BLaER1 treated with 17β-estradiol and CSF1 and Interleukin-3, amounts not matched to agents 10 nM and 100 nM (cell line): ENCODE measurements around the gene BAAT.

Experiments
- H3K27ac ChIP-seq, 11 experiments: shearing (Covaris generic); formaldehyde crosslinking; 2 replicates each; pipeline ENCODE4 v1.8.1; 2022
- H3K27me3 ChIP-seq, 11 experiments: shearing (Covaris generic); formaldehyde crosslinking; 2 replicates each; pipeline ENCODE4 v1.8.1; 2022
- H3K36me3 ChIP-seq, 11 experiments: shearing (Covaris generic); formaldehyde crosslinking; 2 replicates each; pipeline ENCODE4 v1.8.1; 2022
- H3K4me1 ChIP-seq, 10 experiments: shearing (Covaris generic); formaldehyde crosslinking; 2 replicates each; pipeline ENCODE4 v1.8.1; 2022
- H3K4me2 ChIP-seq, 11 experiments: shearing (Covaris generic); formaldehyde crosslinking; 2 replicates each; pipeline ENCODE4 v1.8.1; 2022
- H3K4me3 ChIP-seq, 10 experiments: shearing (Covaris generic); formaldehyde crosslinking; 2 replicates each; pipeline ENCODE4 v1.8.1; 2022
- H3K9ac ChIP-seq, 11 experiments: shearing (Covaris generic); formaldehyde crosslinking; 2 replicates each; pipeline ENCODE4 v1.8.1; 2022
- H3K9me3 ChIP-seq, 11 experiments: shearing (Covaris generic); formaldehyde crosslinking; replicated peaks in 1 of 11; 2 replicates each; pipeline ENCODE4 v1.8.1; 2022
- H4K20me1 ChIP-seq, 11 experiments: shearing (Covaris generic); formaldehyde crosslinking; 2 replicates each; pipeline ENCODE4 v1.8.1; 2022
- Cebpa-rat ChIP-seq, 11 experiments: shearing (Covaris generic); IDR thresholded peaks; 2 replicates each; pipeline ENCODE4 v1.8.1; 2022

The BAAT gene

DNA sequence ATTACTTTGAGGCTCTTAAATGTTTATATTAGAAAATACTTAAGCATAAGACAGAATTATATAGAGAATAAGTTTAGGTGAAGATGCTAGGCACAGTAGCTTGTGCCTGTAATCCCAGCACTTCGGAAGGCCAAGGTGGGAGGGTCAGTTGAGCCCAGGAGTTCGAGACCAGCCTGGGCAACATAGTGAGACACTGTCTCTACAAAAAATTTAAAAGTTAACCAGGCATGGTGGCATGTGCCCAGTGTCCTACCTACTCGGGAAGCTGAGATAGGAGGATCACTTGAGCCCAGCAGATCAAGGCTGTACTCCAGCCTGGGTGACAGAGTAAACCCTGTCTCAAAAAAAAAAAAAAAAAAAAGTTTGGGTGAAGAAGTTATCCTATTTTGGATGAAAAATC lies 61.7 kb downstream of the BAAT start:
- no peaks in the 10 kb centered on the region for H3K36me3 ChIP-seq
- no peak overlapping the region for H3K27ac ChIP-seq
- no peaks in the 10 kb centered on the region for H3K27me3 ChIP-seq
- no peak overlapping the region for H3K4me3 ChIP-seq
- H3K4me2 ChIP-seq = no peak overlapping the region
- H3K9ac ChIP-seq = no peak overlapping the region
- H3K9me3 ChIP-seq = peaks cover 7 to 21% (median 13%) of the 10 kb centered on the region in 11 experiments; a peak in 20 of 22 replicates
- no peak for TF ChIP-seq Cebpa-rat (IDR thresholded peaks at IDR 0.05)
- no peaks in the 10 kb centered on the region for H3K4me1 ChIP-seq
- H4K20me1 ChIP-seq = no peaks in the 10 kb centered on the region

DNA sequence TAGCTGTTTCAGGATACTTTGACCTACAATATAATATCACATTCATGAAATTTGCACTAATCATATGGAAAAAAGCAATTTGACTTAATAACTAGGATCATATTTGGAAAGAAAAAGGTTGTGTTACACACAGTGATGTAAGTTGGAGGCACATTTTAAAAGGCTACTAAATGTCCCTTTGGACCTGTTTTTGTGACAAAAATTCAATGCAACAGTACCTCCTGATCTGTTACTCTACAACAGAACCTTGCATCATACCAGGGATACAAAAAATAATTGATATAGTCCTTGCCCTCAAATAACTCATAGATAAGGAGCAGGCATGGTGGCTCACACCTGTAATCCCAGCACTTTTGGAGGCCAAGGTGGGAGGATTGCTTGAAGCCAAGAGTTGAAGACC lies 67.1 kb downstream of the BAAT start:
- Histone ChIP-seq H3K4me3 (no peak overlapping the region), H4K20me1 (no peaks in the 10 kb centered on the region; a peak in 1 of 22 replicates), H3K36me3 (no peaks in the 10 kb centered on the region), H3K27me3 (0 out of 22 replicates have a peak, but pooled peaks cover 0 to 3% (median 0%) of the 10 kb centered on the region in 11 experiments), H3K9me3 (no peaks in the 10 kb centered on the region), H3K27ac (no peak overlapping the region), H3K4me1 (peaks cover 0 to 11% (median 9%) of the 10 kb centered on the region in 10 experiments; a peak in 16 of 20 replicates), H3K9ac (no peak overlapping the region), H3K4me2 (no peak overlapping the region)
- TF ChIP-seq Cebpa-rat (IDR thresholded peaks at IDR 0.05) = no peak

DNA sequence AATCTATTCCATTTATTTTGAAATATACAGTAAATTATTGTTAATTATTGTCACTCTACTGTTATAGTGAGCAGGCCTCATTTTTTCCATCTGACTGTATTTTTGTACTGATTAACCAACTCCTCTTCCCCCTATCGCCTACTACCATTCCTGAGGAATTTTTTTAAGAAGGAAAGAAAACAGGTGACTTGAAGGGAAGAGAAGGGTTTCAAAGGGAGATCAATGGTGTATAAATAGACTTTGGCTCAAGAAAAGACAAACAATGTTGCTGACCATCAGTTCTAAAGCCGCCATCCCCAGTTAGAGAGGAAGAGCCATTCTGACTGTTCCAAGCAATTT lies 69.7 kb downstream of the BAAT start:
- Histone ChIP-seq H3K36me3 (no peaks in the 10 kb centered on the region), H3K9me3 (no peaks in the 10 kb centered on the region), H3K9ac (no peak overlapping the region), H3K4me1 (peaks cover 0 to 11% (median 9%) of the 10 kb centered on the region in 10 experiments; a peak in 16 of 20 replicates), H3K27me3 (0 out of 22 replicates have a peak, but pooled peaks cover 0 to 3% (median 0%) of the 10 kb centered on the region in 11 experiments), H4K20me1 (no peaks in the 10 kb centered on the region; a peak in 1 of 22 replicates), H3K27ac (no peak overlapping the region), H3K4me2 (peak overlapping the region in 7 of 11 experiments; percentile 2 to 56 (median 37); a peak in 8 of 22 replicates), H3K4me3 (no peak overlapping the region)
- TF ChIP-seq Cebpa-rat (IDR thresholded peaks at IDR 0.05) = no peak

DNA sequence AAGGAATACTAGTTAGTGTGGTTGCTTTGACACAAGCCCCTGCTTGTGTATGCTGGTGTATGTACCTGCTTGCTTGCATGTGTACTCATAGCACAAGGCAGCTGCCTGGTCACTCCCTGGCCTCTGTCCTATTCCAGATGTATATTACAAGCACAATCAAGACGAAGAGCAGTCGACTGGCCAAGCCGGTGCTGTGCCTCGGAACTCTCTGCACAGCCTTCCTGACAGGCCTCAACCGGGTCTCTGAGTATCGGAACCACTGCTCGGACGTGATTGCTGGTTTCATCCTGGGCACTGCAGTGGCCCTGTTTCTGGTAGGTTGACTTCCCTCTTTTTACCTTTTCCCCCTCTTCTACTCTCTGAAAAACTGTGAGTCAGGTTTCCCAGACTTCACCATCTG lies 72.1 kb downstream of the BAAT start:
- TF ChIP-seq Cebpa-rat (IDR thresholded peaks at IDR 0.05) = no peak
- no peak overlapping the region for H3K4me3 ChIP-seq
- no peak overlapping the region for H3K27ac ChIP-seq
- H3K9me3 ChIP-seq = no peaks in the 10 kb centered on the region
- H3K27me3 ChIP-seq = 0 out of 22 replicates have a peak, but pooled peaks cover 0 to 3% (median 0%) of the 10 kb centered on the region in 11 experiments
- no peaks in the 10 kb centered on the region for H3K36me3 ChIP-seq
- peaks cover 0 to 11% (median 9%) of the 10 kb centered on the region in 10 experiments; a peak in 16 of 20 replicates for H3K4me1 ChIP-seq
- H3K4me2 ChIP-seq = no peak overlapping the region
- H3K9ac ChIP-seq = no peak overlapping the region
- no peaks in the 10 kb centered on the region; a peak in 1 of 22 replicates for H4K20me1 ChIP-seq

DNA sequence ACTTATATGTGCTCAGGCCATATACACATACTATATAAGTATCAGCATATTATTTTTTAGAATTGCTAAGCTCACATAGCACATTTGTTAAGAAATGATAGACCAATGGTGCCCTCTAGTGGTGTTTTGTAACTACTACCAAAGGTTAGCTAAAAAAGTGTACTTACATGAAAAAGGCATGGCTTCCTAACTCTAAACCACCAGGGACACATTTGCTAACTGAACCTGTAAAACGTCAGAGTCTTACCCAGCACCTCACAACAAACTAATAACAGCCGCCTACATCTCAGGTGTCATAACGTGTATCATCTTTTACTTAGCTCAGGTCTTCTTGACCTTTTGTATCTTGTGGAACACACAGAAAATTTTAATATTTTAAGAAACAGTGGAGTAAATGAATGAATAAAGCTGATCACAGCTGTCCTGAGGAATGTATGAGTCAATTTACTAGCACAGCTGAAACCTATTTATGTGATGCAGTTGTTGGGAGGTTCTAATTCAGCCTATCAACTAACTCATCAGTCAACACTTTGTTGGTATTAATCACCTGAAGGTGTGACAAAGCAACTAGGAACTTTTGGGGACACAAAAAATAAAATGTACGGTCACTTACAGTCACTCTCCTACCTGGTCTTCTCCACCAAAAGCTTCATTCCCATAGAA lies 72.9 kb downstream of the BAAT start:
- 0 out of 22 replicates have a peak, but pooled peaks cover 0 to 3% (median 0%) of the 10 kb centered on the region in 11 experiments for H3K27me3 ChIP-seq
- H3K4me3 ChIP-seq = no peak overlapping the region
- H3K9ac ChIP-seq = no peak overlapping the region
- no peaks in the 10 kb centered on the region for H3K9me3 ChIP-seq
- H3K27ac ChIP-seq = no peak overlapping the region
- H4K20me1 ChIP-seq = no peaks in the 10 kb centered on the region; a peak in 1 of 22 replicates
- H3K4me1 ChIP-seq = peaks cover 0 to 11% (median 9%) of the 10 kb centered on the region in 10 experiments; a peak in 16 of 20 replicates
- no peak for TF ChIP-seq Cebpa-rat (IDR thresholded peaks at IDR 0.05)
- no peaks in the 10 kb centered on the region for H3K36me3 ChIP-seq
- H3K4me2 ChIP-seq = no peak overlapping the region

DNA sequence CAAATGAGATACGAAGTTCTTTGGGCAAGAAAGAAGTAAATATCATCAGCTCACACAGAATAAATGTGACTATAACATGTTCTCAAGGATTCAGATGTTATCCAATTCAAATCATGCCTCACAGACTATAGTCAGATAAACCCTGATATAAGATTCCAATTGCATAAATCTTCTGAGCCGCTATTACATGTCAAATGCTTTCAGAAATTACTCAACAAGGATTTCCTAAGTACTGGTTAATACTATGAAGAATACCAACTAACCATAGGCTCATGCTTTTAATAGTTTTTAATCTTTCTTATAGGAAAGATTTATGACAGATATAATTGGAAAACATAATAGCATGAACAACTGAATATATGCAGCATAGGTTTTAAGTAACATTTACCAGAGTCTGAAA lies 73.6 kb downstream of the BAAT start:
- Histone ChIP-seq H3K36me3 (no peaks in the 10 kb centered on the region), H3K9me3 (no peaks in the 10 kb centered on the region), H3K4me1 (peaks cover 0 to 11% (median 9%) of the 10 kb centered on the region in 10 experiments; a peak in 16 of 20 replicates), H3K27ac (no peak overlapping the region), H3K27me3 (no peaks in the 10 kb centered on the region), H4K20me1 (no peaks in the 10 kb centered on the region; a peak in 1 of 22 replicates), H3K4me2 (no peak overlapping the region), H3K9ac (no peak overlapping the region), H3K4me3 (no peak overlapping the region)
- no peak for TF ChIP-seq Cebpa-rat (IDR thresholded peaks at IDR 0.05)
